Left ventricle myocardium superior (tissue), 1 donor: ENCODE measurements around the gene CLASP1. TPM values are rescaled to one million over a fixed set of nuclear protein-coding genes. Genes with fewer than 3 reads are reported as not detected.
A peak's percentile ranks its signal among the peaks of the same experiment; 100 is the strongest.
"Not testable (repeated sequence)": the region's sequence is repeated elsewhere in the genome, so short reads cannot be mapped to it uniquely, and the experiment has no call there.

ENCODE experiments used
- ATAC-seq: fragments of 200-7000 bp; cut with Tn5 transposase; one replicate; pipeline ENCODE4 v1.9.1; 2020; ENCODE audit warnings: mild to moderate bottlenecking, moderate library complexity
- DNase-seq: peaks from one replicate; pipeline ENCODE4 v3.0.0-alpha.2; 2020
- intact Hi-C: fragments of 100-400 bp; cut with micrococcal nuclease; formaldehyde crosslinking; loops from one replicate; pipeline ENCODE4 v1.11.0; 2022
- total RNA-seq: library from RNA; stranded (reverse); fragmentation: NEBNext Ultra II Directional; extraction: Animal tissue kit (Norgen Biotek cat#: 25700); gene quantifications from one replicate; pipeline ENCODE4 v1.2.1, GENCODE V29; 2021
- donor health status: DM: no; HTN: yes; CAD: no; lungs with severe emphysema.

The CLASP1 gene
- total RNA-seq, 1 donor from 2014 or later: 66.5 TPM

- DNase-seq (no peak), ATAC-seq (no peak)
- intact Hi-C loops: no loop called here
These were observed 272.6 kb downstream of the CLASP1 start for GRCh38 chr2:121376535-121377250.

GRCh38 chr2:121375621-121376159 lies 273.6 kb downstream of the CLASP1 start:
- intact Hi-C loops: no loop called here
- no peak for ATAC-seq

GRCh38 chr2:121374412-121375075 lies 274.7 kb downstream of the CLASP1 start:
- intact Hi-C loops, DNase-seq, ATAC-seq: not testable (repeated sequence)

More at GRCh38 chr2:121375621-121376159, 273.6 kb downstream of the CLASP1 start:
- DNase-seq: no peak

DNA sequence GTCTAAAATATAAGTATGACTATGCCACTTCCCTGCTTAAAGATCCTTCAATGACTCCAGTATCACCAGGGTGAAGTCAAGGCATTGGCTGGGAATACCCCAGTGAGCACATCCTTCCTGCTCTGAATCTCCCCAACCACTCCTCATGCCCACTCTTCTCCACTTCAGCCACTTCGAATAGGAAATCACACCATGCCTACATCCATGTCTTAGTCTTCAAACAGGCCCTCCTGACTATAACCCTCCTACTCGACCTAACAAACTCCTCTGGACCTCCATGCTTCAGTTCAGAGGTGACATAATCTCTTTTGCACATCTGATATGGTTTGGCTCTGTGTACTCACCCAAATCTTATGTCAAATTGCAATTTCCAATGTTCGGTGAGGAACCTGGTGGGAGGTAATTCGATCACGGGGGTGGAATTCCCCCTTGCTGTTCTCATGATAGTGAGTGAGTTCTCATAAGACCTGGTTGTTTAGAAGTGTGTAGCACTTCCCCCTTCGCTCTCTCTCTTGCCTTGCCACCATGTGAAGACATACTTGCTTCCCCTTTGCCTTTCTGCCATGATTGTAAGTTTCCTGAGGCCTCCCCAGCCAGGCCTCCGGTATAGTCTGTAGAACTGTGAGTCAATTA lies 276.4 kb downstream of the CLASP1 start:
- ATAC-seq (no peak), DNase-seq (no peak)
- intact Hi-C loops: no loop called here

DNA sequence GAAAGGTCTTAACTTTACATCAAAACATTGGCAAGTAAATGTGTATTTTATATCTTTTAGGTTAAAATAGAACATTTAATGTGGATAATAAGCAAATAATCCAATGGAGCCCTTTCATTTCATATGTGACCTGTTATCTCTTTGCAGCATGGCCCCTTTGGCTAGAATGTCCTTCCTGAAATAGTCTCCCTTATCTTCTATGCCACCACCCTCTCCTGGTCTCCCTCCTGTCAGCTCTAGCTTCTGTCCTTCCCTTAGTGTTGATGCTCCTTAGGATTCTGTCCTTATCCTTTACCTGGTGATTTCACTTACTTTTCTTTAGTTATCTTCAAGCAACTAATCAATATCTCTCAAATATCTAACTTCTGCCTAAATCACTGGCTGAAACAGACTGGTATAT lies 277.2 kb downstream of the CLASP1 start:
- intact Hi-C loops: no loop called here
- DNase-seq: no peak
- peak; percentile 77 for ATAC-seq

DNA sequence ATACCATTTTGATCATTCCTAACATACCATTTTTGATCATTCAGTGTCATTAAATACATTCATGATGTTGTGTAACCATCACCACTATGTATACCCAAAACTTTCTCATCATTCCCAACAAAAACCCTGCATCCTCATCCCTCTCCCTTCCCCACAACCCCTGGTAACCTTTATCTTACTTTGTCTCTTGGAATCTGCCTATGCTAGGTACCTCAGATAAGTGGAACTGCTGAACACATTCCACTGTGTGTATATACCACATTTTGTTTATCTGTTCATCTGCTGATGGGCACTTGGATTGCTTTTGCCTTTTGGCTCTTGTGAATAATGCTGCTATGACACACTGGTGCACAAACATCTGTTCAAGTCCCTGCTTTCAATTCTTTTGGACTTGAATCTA lies 280.4 kb downstream of the CLASP1 start:
- no peak for DNase-seq

GRCh38 chr2:121368155-121368554 lies 281.1 kb downstream of the CLASP1 start:
- DNase-seq (no peak), ATAC-seq (no peak)
- intact Hi-C loops: no loop called here

More for the DNA sequence above, 280.4 kb downstream of the CLASP1 start:
- no peak for ATAC-seq
- intact Hi-C loops: no loop called here

GRCh38 chr2:121367246-121367900 lies 281.9 kb downstream of the CLASP1 start:
- DNase-seq (no peak), ATAC-seq (no peak)
- intact Hi-C loops: no loop called here

DNA sequence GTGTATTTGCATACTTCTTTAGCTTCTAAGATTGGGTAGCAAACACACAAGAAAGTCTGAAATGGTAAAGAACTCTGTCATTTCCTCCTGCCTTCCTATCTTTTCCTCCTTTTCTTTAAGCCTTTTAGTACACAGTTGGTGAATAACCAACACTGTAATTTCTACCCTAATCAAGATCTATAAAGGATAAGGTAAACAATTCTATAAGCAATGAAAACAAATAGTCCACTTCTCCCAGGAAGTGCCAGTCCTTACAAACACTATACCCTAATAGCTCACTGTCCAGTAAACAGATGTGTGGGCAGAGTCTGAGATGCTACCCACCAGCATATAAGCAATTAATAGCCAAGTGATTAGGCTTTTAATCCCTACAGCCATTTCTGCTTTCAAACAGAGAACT lies 283.2 kb downstream of the CLASP1 start:
- no peak for DNase-seq
- no peak for ATAC-seq
- intact Hi-C loops: no loop called here

GRCh38 chr2:121365061-121365460 lies 284.2 kb downstream of the CLASP1 start:
- DNase-seq: no peak
- ATAC-seq: no peak
- intact Hi-C loops: no loop called here

- peak; percentile 53 for ATAC-seq
- intact Hi-C loops: no loop called here
- no peak for DNase-seq
These were observed 285.4 kb downstream of the CLASP1 start for GRCh38 chr2:121363632-121364420.

- DNase-seq (no peak), ATAC-seq (peak; percentile 24)
- intact Hi-C loops: no loop called here
These were observed 286.5 kb downstream of the CLASP1 start for GRCh38 chr2:121362774-121363173.

- intact Hi-C loops: no loop called here
- ATAC-seq (no peak), DNase-seq (no peak)
These were observed 287.0 kb downstream of the CLASP1 start for GRCh38 chr2:121362226-121362625.

DNA sequence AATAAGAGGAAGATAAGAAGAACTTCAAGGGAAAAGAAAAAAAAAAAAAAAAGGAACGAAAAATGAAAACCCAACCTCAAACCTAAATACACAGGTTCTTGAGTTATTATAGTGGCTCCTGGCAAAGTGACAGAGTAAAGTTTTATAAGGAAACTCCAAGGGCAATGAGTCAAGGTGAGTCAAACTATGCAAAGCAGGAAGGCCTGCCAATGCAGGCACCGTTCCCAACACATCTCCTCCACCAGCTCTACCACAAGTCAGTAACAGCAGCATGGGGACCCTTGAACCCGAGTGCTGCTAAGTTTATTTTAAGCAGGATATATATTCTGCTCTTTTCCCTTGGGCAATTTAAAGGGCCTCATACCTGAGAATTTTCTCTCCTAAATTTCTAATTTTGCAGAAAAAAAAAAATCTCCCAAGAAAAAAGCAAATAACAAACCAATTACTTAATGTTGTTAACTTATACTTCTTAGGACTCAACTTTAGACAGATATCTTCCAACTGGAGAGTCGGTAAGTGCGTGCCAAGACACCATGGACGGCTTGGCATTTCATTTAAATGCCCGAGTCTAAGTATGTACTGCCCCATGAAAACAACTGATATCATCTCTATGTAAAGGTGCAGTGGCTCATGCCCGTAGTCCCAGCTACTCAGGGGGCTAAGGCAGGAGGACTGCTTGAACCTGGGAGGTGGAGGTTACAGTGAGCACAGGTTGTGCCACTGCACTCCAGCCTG lies 288.5 kb downstream of the CLASP1 start:
- intact Hi-C loops: no loop called here
- DNase-seq (peak; percentile 78), ATAC-seq (peak; percentile 76)

- DNase-seq (peak; percentile 64), ATAC-seq (peak; percentile 78)
- intact Hi-C loops: no loop called here
These were observed 289.3 kb downstream of the CLASP1 start for GRCh38 chr2:121359716-121360565.

- DNase-seq: no peak
- intact Hi-C loops: no loop called here
- ATAC-seq: no peak
These were observed 290.1 kb downstream of the CLASP1 start for GRCh38 chr2:121359170-121359569.

- intact Hi-C loops: no loop called here
These were observed 291.0 kb downstream of the CLASP1 start for GRCh38 chr2:121358291-121358690.

More at GRCh38 chr2:121358291-121358690, 291.0 kb downstream of the CLASP1 start:
- no peak for ATAC-seq
- DNase-seq: no peak
